Endothelial cell of umbilical vein (primary cell): ENCODE data around the gene RER1. TPM values are rescaled to one million over a fixed set of nuclear protein-coding genes. Genes with fewer than 3 reads are reported as not detected.

Experiments used
- BruUV-seq: library from RNA; stranded (reverse); fragments of 400-500 nt; replicated peaks from 2 replicates; lab custom pipeline; 2021; lab: Mats Ljungman, UMichigan
- CTCF ChIA-PET: fragments of 300-600, 350-600 bp; sonication (Branson Sonifier 250); formaldehyde crosslinking; loops from one replicate; lab custom pipeline; 2021; ENCODE audit warnings: antibody characterized with exemption, inconsistent platforms; lab: Charles Lee
- POLR2A ChIA-PET: fragments of 300-600, 350-600 bp; sonication (Branson Sonifier 250); formaldehyde crosslinking; loops from one replicate; lab custom pipeline; 2021; ENCODE audit warnings: antibody characterized with exemption, inconsistent platforms; lab: Charles Lee
- DNase-seq: peaks from one replicate; pipeline ENCODE4 v3.0.0-alpha.2; 2011; ENCODE audit warnings: low read depth, low spot score
- FAIRE-seq: peaks from 2 replicates; lab custom pipeline; 2011; peaks lifted over from hg19 to GRCh38; lab: Jason Lieb, UNC
- H2AFZ ChIP-seq: 2 replicates; pipeline ENCODE4 v1.6.0; 2012; ENCODE audit warnings: low read depth, low read length, control low read depth, inconsistent platforms
- H3K27ac ChIP-seq: 2 replicates; pipeline ENCODE4 v1.5.1; 2011; ENCODE audit warnings: low read depth, mild to moderate bottlenecking, control low read depth, low read length, moderate library complexity; ENCODE audit not compliant: insufficient read depth
- H3K27me3 ChIP-seq, 2 experiments: 2 replicates each; pipeline versions ENCODE4 v1.6.0 to v1.6.1; 2011; ENCODE audit warnings: low read length in 2 of 2, mixed read lengths in 1 of 2; ENCODE audit not compliant: control insufficient read depth in 2 of 2, insufficient read depth in 2 of 2
- H3K36me3 ChIP-seq, 2 experiments: 2 replicates in 1 of 2; 3 replicates in 1 of 2; pipeline ENCODE4 v1.5.1; 2011; ENCODE audit warnings: low read length in 2 of 2, mild to moderate bottlenecking in 1 of 2, moderate library complexity in 1 of 2; ENCODE audit not compliant: control insufficient read depth in 2 of 2, insufficient read depth in 2 of 2; ENCODE audit errors: extremely low read depth in 1 of 2
- H3K4me1 ChIP-seq: 3 replicates; pipeline ENCODE4 v1.5.1; 2011; ENCODE audit warnings: mild to moderate bottlenecking, low read length; ENCODE audit not compliant: control insufficient read depth, insufficient read depth; ENCODE audit errors: extremely low read depth
- H3K4me2 ChIP-seq: 2 replicates; pipeline ENCODE4 v1.6.1; 2011; ENCODE audit warnings: low read length, control low read depth, mixed read lengths; ENCODE audit not compliant: insufficient read depth
- H3K4me3 ChIP-seq, 3 experiments: fragments of 200-600 bp in 1 of 3; sonication (generic), shearing (Covaris generic) in 1 of 3; replicated peaks in 1 of 3; 2 replicates each; pipeline ENCODE4 v1.5.1; 2011 to 2016; ENCODE audit warnings: control low read depth in 3 of 3, low read length in 3 of 3, mild to moderate bottlenecking in 2 of 3, inconsistent platforms in 1 of 3, low read depth in 1 of 3, moderate library complexity in 1 of 3; ENCODE audit not compliant: insufficient read depth in 1 of 3
- H3K79me2 ChIP-seq: 2 replicates; pipeline ENCODE4 v1.6.0; 2012; ENCODE audit warnings: low read length, inconsistent platforms; ENCODE audit not compliant: control insufficient read depth, insufficient read depth
- H3K9ac ChIP-seq: replicated peaks from 2 replicates; pipeline ENCODE3; 2011; ENCODE audit warnings: low read length, control low read depth; ENCODE audit not compliant: insufficient read depth; ENCODE audit errors: extremely low read depth
- H3K9me1 ChIP-seq: replicated peaks from 3 replicates; pipeline ENCODE4 v1.6.0; 2011; ENCODE audit warnings: mild to moderate bottlenecking, low read length; ENCODE audit not compliant: control insufficient read depth, insufficient read depth; ENCODE audit errors: extremely low read depth
- H3K9me3 ChIP-seq: replicated peaks from 2 replicates; pipeline ENCODE4 v1.5.1; 2012; ENCODE audit warnings: low read length, inconsistent platforms; ENCODE audit not compliant: control insufficient read depth, insufficient read depth
- H4K20me1 ChIP-seq: replicated peaks from 2 replicates; pipeline ENCODE3; 2011; ENCODE audit warnings: mild to moderate bottlenecking, low read length; ENCODE audit not compliant: control insufficient read depth, insufficient read depth; ENCODE audit errors: extremely low read depth
- CTCF ChIP-seq, 2 donors: IDR thresholded peaks; 1 replicate in 1 of 2; 2 replicates in 1 of 2; pipeline ENCODE4 v1.5.1; 2011; ENCODE audit warnings: low read length in 2 of 2, mild to moderate bottlenecking in 2 of 2, moderate library complexity in 2 of 2, control low read depth in 1 of 2, inconsistent platforms in 1 of 2, low read depth in 1 of 2; ENCODE audit not compliant: insufficient read depth in 1 of 2; ENCODE audit errors: extremely low read depth in 1 of 2
- FOS ChIP-seq: IDR thresholded peaks from 2 replicates; pipeline ENCODE4 v1.6.1; 2011; ENCODE audit warnings: mild to moderate bottlenecking, low read length, moderate library complexity, borderline replicate concordance; ENCODE audit not compliant: insufficient read depth
- GATA2 ChIP-seq: IDR thresholded peaks from 2 replicates; pipeline ENCODE4 v1.7.0; 2011; ENCODE audit warnings: low read depth, mild to moderate bottlenecking, moderate library complexity, mixed read lengths, low read length; ENCODE audit not compliant: insufficient read length, insufficient read depth
- JUN ChIP-seq: IDR thresholded peaks from 2 replicates; pipeline ENCODE4 v1.6.1; 2011; ENCODE audit warnings: borderline replicate concordance, low read depth; ENCODE audit not compliant: insufficient read length, insufficient read depth
- MAX ChIP-seq: IDR thresholded peaks from 2 replicates; pipeline ENCODE4 v1.6.1; 2011; ENCODE audit not compliant: insufficient read depth, insufficient read length
- MYC ChIP-seq: IDR thresholded peaks from one replicate; pipeline ENCODE4 v1.6.1; 2011; ENCODE audit warnings: mild to moderate bottlenecking, low read depth, low read length
- POLR2A ChIP-seq: IDR thresholded peaks from 2 replicates; pipeline ENCODE4 v1.6.1; 2012; ENCODE audit warnings: low read depth, mild to moderate bottlenecking, control low read depth, low read length
- dilution Hi-C: fragments of 300-500 bp; cut with MboI; formaldehyde crosslinking; loops from one replicate; pipeline ENCODE4 v1.15.0; 2019; ENCODE audit warnings: low sequenced_read_pairs; ENCODE audit not compliant: extremely low pct_ligation_motif_present
- intact Hi-C: fragments of 100-400 bp; cut with micrococcal nuclease; formaldehyde crosslinking; loops from one replicate; pipeline ENCODE4 v1.10.0; 2022
- polyA plus RNA-seq, 4 experiments: library from polyadenylated mRNA; depleted of rRNA in 3 of 4; stranded (reverse) in 3 of 4; unstranded in 1 of 4; fragments of >200 nt; gene quantifications; 2 replicates each; pipeline versions ENCODE4 v1.2.1 to v1.2.3, GENCODE V29; 2011 to 2012; ENCODE audit warnings: missing spikeins in 1 of 4
- total RNA-seq: library from RNA; stranded (reverse); gene quantifications from 2 replicates; pipeline ENCODE4 v1.2.3, GENCODE V29; 2021

The RER1 gene
- total and polyA plus RNA-seq, 2 donors (not counting 3 experiments of a cell fraction or from before 2014, with no cell fraction given) = 179 to 292 TPM

GRCh38 chr1:2400950-2401649, 9.5 kb downstream of the RER1 start:
- DNase-seq = no peak
- H3K36me3 ChIP-seq = peaks cover 26 to 67% of the 10 kb centered on the region in 2 experiments
- BruUV-seq = no TSS peak
- TF ChIP-seq POLR2A (no peak), MYC (no peak), JUN (no peak), FOS (no peak), CTCF (IDR thresholded peaks at IDR 0.05; ENCODE audit: extremely low read depth in 1 of 2, insufficient read depth in 1 of 2, low read depth in 1 of 2, low read length in 2 of 2) (no peak), MAX (no peak), GATA2 (no peak)
- H3K9me3 ChIP-seq = no peaks in the 10 kb centered on the region
- no peak overlapping the region for H3K4me2 ChIP-seq
- H4K20me1 ChIP-seq = no peaks in the 10 kb centered on the region
- ChIA-PET CTCF (no interaction called here), POLR2A (no interaction called here)
- H2AFZ ChIP-seq = no peak overlapping the region
- H3K27ac ChIP-seq = no peak overlapping the region
- no peak overlapping the region for H3K4me3 ChIP-seq
- no peaks in the 10 kb centered on the region for H3K27me3 ChIP-seq
- peaks cover 5% of the 10 kb centered on the region for H3K79me2 ChIP-seq
- H3K4me1 ChIP-seq = peaks cover 10% of the 10 kb centered on the region
- FAIRE-seq = no peak
- H3K9me1 ChIP-seq = no peaks in the 10 kb centered on the region
- intact Hi-C loops (loop anchor here (10.0 kb wide), 1 partner anchor 1224 kb away; the partner anchor contains the start of gene TPRG1L), dilution Hi-C loops (no loop called here)
- H3K9ac ChIP-seq = no peak overlapping the region
